ENCODE measurements around the gene DCC. TPM values are rescaled to one million over a fixed set of nuclear protein-coding genes. Genes with fewer than 3 reads are reported as not detected.

Gene DCC
- total and polyA plus RNA-seq, 2 donors from 2014 or later = 3.9 TPM; not detected in 1

GRCh38 chr18:52678034-52678433 is 338.0 kb downstream of the DCC start:
- Histone ChIP-seq H3K4me3 (ENCODE audit: low read length in 3 of 3) (no peak overlapping the region), H3K36me3 (ENCODE audit: control insufficient read depth in 2 of 3, insufficient read depth in 3 of 3, low read length in 3 of 3) (no peaks in the 10 kb centered on the region), H3K9me3 (ENCODE audit: control insufficient read depth in 2 of 3, insufficient read depth in 1 of 3, low read length in 3 of 3) (no peaks in the 10 kb centered on the region), H3K27me3 (ENCODE audit: control insufficient read depth, insufficient read depth, low read length) (no peaks in the 10 kb centered on the region), H3K27ac (ENCODE audit: low read depth in 2 of 2, low read length in 2 of 2) (no peak overlapping the region), H3K9ac (ENCODE audit: low read length in 3 of 3) (no peak overlapping the region), H3K4me1 (ENCODE audit: control insufficient read depth in 2 of 3, insufficient read depth in 2 of 3, low read depth in 1 of 3, low read length in 3 of 3) (peaks cover 0 to 5% (median 0%) of the 10 kb centered on the region in 3 donors)
- TF ChIP-seq CTCF (IDR thresholded peaks at IDR 0.05; ENCODE audit: borderline replicate concordance, extremely low read depth, insufficient read depth) = no peak
- intact Hi-C loops (cut with DNase I) = no loop called here
- FAIRE-seq = no peak
- DNase-seq = peak in 1 of 5 donors; percentile 15

- Histone ChIP-seq H3K4me1 (ENCODE audit: control insufficient read depth in 2 of 3, insufficient read depth in 2 of 3, low read depth in 1 of 3, low read length in 3 of 3) (peaks cover 0 to 5% (median 0%) of the 10 kb centered on the region in 3 donors), H3K27ac (ENCODE audit: low read depth in 2 of 2, low read length in 2 of 2) (no peak overlapping the region), H3K36me3 (ENCODE audit: control insufficient read depth in 2 of 3, insufficient read depth in 3 of 3, low read length in 3 of 3) (no peaks in the 10 kb centered on the region), H3K9ac (ENCODE audit: low read length in 3 of 3) (no peak overlapping the region), H3K9me3 (ENCODE audit: control insufficient read depth in 2 of 3, insufficient read depth in 1 of 3, low read length in 3 of 3) (no peaks in the 10 kb centered on the region), H3K27me3 (ENCODE audit: control insufficient read depth, insufficient read depth, low read length) (no peaks in the 10 kb centered on the region), H3K4me3 (ENCODE audit: low read length in 3 of 3) (no peak overlapping the region)
- no peak for TF ChIP-seq CTCF (IDR thresholded peaks at IDR 0.05; ENCODE audit: borderline replicate concordance, extremely low read depth, insufficient read depth)
- no peak for FAIRE-seq
- DNase-seq = peak in 1 of 5 donors; percentile 19
- intact Hi-C loops (cut with DNase I) = no loop called here
These were observed 338.6 kb downstream of the DCC start for GRCh38 chr18:52678551-52678950.

GRCh38 chr18:52679354-52679753 is 339.4 kb downstream of the DCC start:
- no peak overlapping the region for H3K27ac ChIP-seq (ENCODE audit: low read depth in 2 of 2, low read length in 2 of 2)
- FAIRE-seq = no peak

More at GRCh38 chr18:52679354-52679753, 339.4 kb downstream of the DCC start:
- H3K27me3 ChIP-seq (ENCODE audit: control insufficient read depth, insufficient read depth, low read length) = no peaks in the 10 kb centered on the region
- no peaks in the 10 kb centered on the region for H3K36me3 ChIP-seq (ENCODE audit: control insufficient read depth in 2 of 3, insufficient read depth in 3 of 3, low read length in 3 of 3)
- no peak overlapping the region for H3K4me3 ChIP-seq (ENCODE audit: low read length in 3 of 3)
- no peak overlapping the region for H3K9ac ChIP-seq (ENCODE audit: low read length in 3 of 3)
- peaks cover 0 to 5% (median 0%) of the 10 kb centered on the region in 3 donors for H3K4me1 ChIP-seq (ENCODE audit: control insufficient read depth in 2 of 3, insufficient read depth in 2 of 3, low read depth in 1 of 3, low read length in 3 of 3)
- no peak for TF ChIP-seq CTCF (IDR thresholded peaks at IDR 0.05; ENCODE audit: borderline replicate concordance, extremely low read depth, insufficient read depth)
- intact Hi-C loops (cut with DNase I) = no loop called here
- peak in 2 of 5 donors; percentile 16 to 22 for DNase-seq
- no peaks in the 10 kb centered on the region for H3K9me3 ChIP-seq (ENCODE audit: control insufficient read depth in 2 of 3, insufficient read depth in 1 of 3, low read length in 3 of 3)

Data from kidney (tissue), 14 donors.